ENCODE data around the gene MAPT.
A peak's percentile ranks its signal among the peaks of the same experiment; 100 is the strongest.

Gene MAPT

GRCh38 chr17:46042925-46043324, 148.6 kb downstream of the MAPT start:
- CTCF ChIA-PET: interaction anchor here (0.8 to 4.1 kb wide), 4 partner anchors 40 to 168 kb away, joined by 4 to 50 read pairs (median 20); no protein-coding TSS in a partner anchor
- Mint-ChIP-seq H3K27me3 (no peaks in the 10 kb centered on the region), H3K27ac (no peak overlapping the region), H3K9me3 (no peaks in the 10 kb centered on the region), H3K36me3 (peaks cover 71% of the 10 kb centered on the region), H3K4me1 (peaks cover 3% of the 10 kb centered on the region), H3K4me3 (no peak overlapping the region)
- DNase-seq: no peak

GRCh38 chr17:46043606-46044005, 149.3 kb downstream of the MAPT start:
- peaks cover 66% of the 10 kb centered on the region for H3K36me3 Mint-ChIP-seq
- no peaks in the 10 kb centered on the region for H3K9me3 Mint-ChIP-seq
- CTCF ChIA-PET: interaction anchor here (0.7 to 4.1 kb wide), 15 partner anchors 7 to 171 kb away, joined by 3 to 50 read pairs (median 7); partner anchors contain the start of gene STH
- no peak overlapping the region for H3K27ac Mint-ChIP-seq
- peaks cover 3% of the 10 kb centered on the region for H3K4me1 Mint-ChIP-seq
- H3K4me3 Mint-ChIP-seq: no peak overlapping the region
- H3K27me3 Mint-ChIP-seq: no peaks in the 10 kb centered on the region
- no peak for DNase-seq

- Mint-ChIP-seq H3K36me3 (peaks cover 61% of the 10 kb centered on the region), H3K9me3 (no peaks in the 10 kb centered on the region), H3K4me1 (peaks cover 3% of the 10 kb centered on the region), H3K27ac (no peak overlapping the region), H3K4me3 (no peak overlapping the region), H3K27me3 (no peaks in the 10 kb centered on the region)
- CTCF ChIA-PET: interaction anchor here (0.7 to 4.1 kb wide), 19 partner anchors 8 to 170 kb away, joined by 3 to 50 read pairs (median 6); partner anchors contain the start of gene STH
- DNase-seq: peak; percentile 71
Observed at GRCh38 chr17:46044286-46044928, 150.1 kb downstream of the MAPT start.

GRCh38 chr17:46044989-46045388, 150.6 kb downstream of the MAPT start:
- CTCF ChIA-PET: interaction anchor here (1.0 to 4.1 kb wide), 16 partner anchors 9 to 170 kb away, joined by 3 to 50 read pairs (median 6); no protein-coding TSS in a partner anchor
- Mint-ChIP-seq H3K4me3 (no peak overlapping the region), H3K27me3 (no peaks in the 10 kb centered on the region), H3K4me1 (peaks cover 3% of the 10 kb centered on the region), H3K36me3 (peaks cover 61% of the 10 kb centered on the region), H3K9me3 (no peaks in the 10 kb centered on the region), H3K27ac (no peak overlapping the region)
- no peak for DNase-seq

- Mint-ChIP-seq H3K36me3 (peaks cover 62% of the 10 kb centered on the region), H3K4me3 (no peak overlapping the region), H3K4me1 (peaks cover 3% of the 10 kb centered on the region), H3K9me3 (no peaks in the 10 kb centered on the region), H3K27ac (peak overlapping the region; percentile 37), H3K27me3 (no peaks in the 10 kb centered on the region)
- no peak for DNase-seq
- CTCF ChIA-PET: interaction anchor here (2.3 to 4.1 kb wide), 5 partner anchors 11 to 165 kb away, joined by 17 to 50 read pairs (median 22); no protein-coding TSS in a partner anchor
Observed at GRCh38 chr17:46045639-46046038, 151.3 kb downstream of the MAPT start.

- H3K9me3 Mint-ChIP-seq: no peaks in the 10 kb centered on the region
- no peak for DNase-seq
- H3K4me1 Mint-ChIP-seq: peaks cover 6% of the 10 kb centered on the region
- H3K4me3 Mint-ChIP-seq: no peak overlapping the region
- H3K36me3 Mint-ChIP-seq: peaks cover 65% of the 10 kb centered on the region
- H3K27ac Mint-ChIP-seq: peak overlapping the region; percentile 33
- CTCF ChIA-PET: interaction anchor here (1.6 kb wide), 1 partner anchor 146 kb away, joined by 3 read pairs; the partner anchor contains the start of gene KANSL1
- H3K27me3 Mint-ChIP-seq: no peaks in the 10 kb centered on the region
Observed at GRCh38 chr17:46046957-46047356, 152.6 kb downstream of the MAPT start.

- DNase-seq: no peak
- peaks cover 11% of the 10 kb centered on the region for H3K4me1 Mint-ChIP-seq
- CTCF ChIA-PET: interaction anchor here (1.6 kb wide), 1 partner anchor 146 kb away, joined by 3 read pairs; the partner anchor contains the start of gene KANSL1
- H3K36me3 Mint-ChIP-seq: peaks cover 65% of the 10 kb centered on the region
- H3K4me3 Mint-ChIP-seq: no peak overlapping the region
- no peak overlapping the region for H3K27ac Mint-ChIP-seq
- no peaks in the 10 kb centered on the region for H3K9me3 Mint-ChIP-seq
- no peaks in the 10 kb centered on the region for H3K27me3 Mint-ChIP-seq
Observed at GRCh38 chr17:46047398-46047797, 153.0 kb downstream of the MAPT start.

- peaks cover 11% of the 10 kb centered on the region for H3K4me1 Mint-ChIP-seq
- H3K27ac Mint-ChIP-seq: no peak overlapping the region
- CTCF ChIA-PET: interaction anchor here (1.6 kb wide), 1 partner anchor 145 kb away, joined by 3 read pairs; the partner anchor contains the start of gene KANSL1
Observed at GRCh38 chr17:46047856-46048255, 153.5 kb downstream of the MAPT start.

GRCh38 chr17:46049656-46050055, 155.3 kb downstream of the MAPT start:
- Mint-ChIP-seq H3K27me3 (no peaks in the 10 kb centered on the region), H3K4me3 (no peak overlapping the region), H3K4me1 (peaks cover 8% of the 10 kb centered on the region), H3K27ac (peak overlapping the region; percentile 49), H3K36me3 (peaks cover 59% of the 10 kb centered on the region), H3K9me3 (no peaks in the 10 kb centered on the region)
- CTCF ChIA-PET: no interaction called here
- DNase-seq: no peak

More at GRCh38 chr17:46047856-46048255, 153.5 kb downstream of the MAPT start:
- DNase-seq: no peak
- no peak overlapping the region for H3K4me3 Mint-ChIP-seq
- peaks cover 64% of the 10 kb centered on the region for H3K36me3 Mint-ChIP-seq
- H3K27me3 Mint-ChIP-seq: no peaks in the 10 kb centered on the region
- H3K9me3 Mint-ChIP-seq: no peaks in the 10 kb centered on the region

GRCh38 chr17:46053911-46054534, 159.7 kb downstream of the MAPT start:
- Mint-ChIP-seq H3K4me1 (peaks cover 8% of the 10 kb centered on the region), H3K27me3 (no peaks in the 10 kb centered on the region), H3K27ac (no peak overlapping the region), H3K36me3 (peaks cover 63% of the 10 kb centered on the region), H3K9me3 (no peaks in the 10 kb centered on the region), H3K4me3 (no peak overlapping the region)
- CTCF ChIA-PET: interaction anchor here (0.6 to 1.0 kb wide), 2 partner anchors 10 to 1587 kb away, joined by 3 to 5 read pairs; no protein-coding TSS in a partner anchor
- no peak for DNase-seq

GRCh38 chr17:46056800-46057304, 162.5 kb downstream of the MAPT start:
- CTCF ChIA-PET: interaction anchor here (1.5 to 5.2 kb wide), 2 partner anchors 12 to 136 kb away, joined by 3 to 22 read pairs; partner anchors contain the start of gene KANSL1
- H3K4me3 Mint-ChIP-seq: no peak overlapping the region
- H3K27me3 Mint-ChIP-seq: no peaks in the 10 kb centered on the region
- H3K36me3 Mint-ChIP-seq: peaks cover 53% of the 10 kb centered on the region
- peaks cover 12% of the 10 kb centered on the region for H3K4me1 Mint-ChIP-seq
- no peaks in the 10 kb centered on the region for H3K9me3 Mint-ChIP-seq
- no peak for DNase-seq
- H3K27ac Mint-ChIP-seq: no peak overlapping the region

GRCh38 chr17:46057366-46057765, 163.0 kb downstream of the MAPT start:
- peaks cover 7% of the 10 kb centered on the region for H3K4me1 Mint-ChIP-seq
- no peak overlapping the region for H3K27ac Mint-ChIP-seq
- no peak overlapping the region for H3K4me3 Mint-ChIP-seq
- no peaks in the 10 kb centered on the region for H3K9me3 Mint-ChIP-seq
- H3K27me3 Mint-ChIP-seq: no peaks in the 10 kb centered on the region
- CTCF ChIA-PET: interaction anchor here (1.5 to 5.2 kb wide), 2 partner anchors 13 to 136 kb away, joined by 3 to 22 read pairs; partner anchors contain the start of gene KANSL1
- no peak for DNase-seq
- peaks cover 50% of the 10 kb centered on the region for H3K36me3 Mint-ChIP-seq

GRCh38 chr17:46059486-46059885, 165.1 kb downstream of the MAPT start:
- CTCF ChIA-PET: interaction anchor here (1.9 to 5.2 kb wide), 2 partner anchors 15 to 58 kb away, joined by 4 to 22 read pairs; no protein-coding TSS in a partner anchor
- Mint-ChIP-seq H3K4me3 (no peak overlapping the region), H3K9me3 (no peaks in the 10 kb centered on the region), H3K4me1 (peaks cover 6% of the 10 kb centered on the region), H3K27me3 (no peaks in the 10 kb centered on the region), H3K27ac (no peak overlapping the region), H3K36me3 (peaks cover 44% of the 10 kb centered on the region)
- no peak for DNase-seq

- CTCF ChIA-PET: interaction anchor here (5.2 kb wide), 1 partner anchor 16 kb away, joined by 22 read pairs; no protein-coding TSS in a partner anchor
- Mint-ChIP-seq H3K9me3 (no peaks in the 10 kb centered on the region), H3K4me3 (no peak overlapping the region), H3K27ac (no peak overlapping the region), H3K4me1 (peaks cover 6% of the 10 kb centered on the region), H3K36me3 (peaks cover 46% of the 10 kb centered on the region), H3K27me3 (no peaks in the 10 kb centered on the region)
- no peak for DNase-seq
Observed at GRCh38 chr17:46060461-46060860, 166.1 kb downstream of the MAPT start.

Data from activated naive CD4-positive, alpha-beta T cell treated with anti-CD3 and anti-CD28 coated beads, Interleukin-2, amount 10 ng/mL, durations not matched to agents 7 days and 5 days (primary cell).